Choroid plexus epithelial cell (primary cell): ENCODE data around the gene SLCO1B3.
"Not testable (repeated sequence)": the region's sequence is repeated elsewhere in the genome, so short reads cannot be mapped to it uniquely, and the experiment has no call there.

ENCODE experiments used
- DNase-seq: peaks from one replicate; pipeline ENCODE4 v3.0.0-alpha.2; 2010; ENCODE audit warnings: low read depth
- H3K4me3 ChIP-seq: 2 replicates; pipeline ENCODE4 v1.5.1; 2011; ENCODE audit warnings: low read depth, mild to moderate bottlenecking, control low read depth, low read length, moderate library complexity
- TF ChIP-seq, protein P1 (sequence below): conservative IDR thresholded peaks from 2 replicates; pipeline ENCODE4 v1.5.1; 2011; ENCODE audit warnings: low read depth, mild to moderate bottlenecking, control low read depth, inconsistent platforms, low read length, moderate library complexity

The SLCO1B3 gene, protein sequence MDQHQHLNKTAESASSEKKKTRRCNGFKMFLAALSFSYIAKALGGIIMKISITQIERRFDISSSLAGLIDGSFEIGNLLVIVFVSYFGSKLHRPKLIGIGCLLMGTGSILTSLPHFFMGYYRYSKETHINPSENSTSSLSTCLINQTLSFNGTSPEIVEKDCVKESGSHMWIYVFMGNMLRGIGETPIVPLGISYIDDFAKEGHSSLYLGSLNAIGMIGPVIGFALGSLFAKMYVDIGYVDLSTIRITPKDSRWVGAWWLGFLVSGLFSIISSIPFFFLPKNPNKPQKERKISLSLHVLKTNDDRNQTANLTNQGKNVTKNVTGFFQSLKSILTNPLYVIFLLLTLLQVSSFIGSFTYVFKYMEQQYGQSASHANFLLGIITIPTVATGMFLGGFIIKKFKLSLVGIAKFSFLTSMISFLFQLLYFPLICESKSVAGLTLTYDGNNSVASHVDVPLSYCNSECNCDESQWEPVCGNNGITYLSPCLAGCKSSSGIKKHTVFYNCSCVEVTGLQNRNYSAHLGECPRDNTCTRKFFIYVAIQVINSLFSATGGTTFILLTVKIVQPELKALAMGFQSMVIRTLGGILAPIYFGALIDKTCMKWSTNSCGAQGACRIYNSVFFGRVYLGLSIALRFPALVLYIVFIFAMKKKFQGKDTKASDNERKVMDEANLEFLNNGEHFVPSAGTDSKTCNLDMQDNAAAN

DNA sequence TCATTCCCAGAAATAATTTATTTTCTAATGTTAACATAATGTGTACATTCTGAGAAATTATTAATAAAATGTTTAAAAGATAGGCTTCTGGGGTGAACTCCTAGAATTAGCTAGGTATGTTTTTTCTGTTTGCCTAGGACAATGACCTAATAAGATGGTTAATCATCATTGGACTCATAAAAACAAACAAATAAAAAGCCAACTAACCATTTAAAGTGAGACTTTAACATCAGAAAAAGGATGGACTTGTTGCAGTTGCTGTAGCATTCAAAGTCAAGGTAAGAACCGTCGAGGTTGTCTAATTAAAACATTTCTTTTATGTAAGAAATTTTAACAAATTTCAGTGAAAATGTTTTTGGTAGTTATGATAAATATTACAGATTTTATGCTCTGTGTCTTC is at the start of gene SLCO1B3:
TSS of gene SLCO1B3 (plus strand) at position 219 of the 400 bp plus-strand sequence. CDS start 5,034 bp downstream, outside the sequence.
- DNase-seq, result no peak
- TF ChIP-seq, protein P1, sequence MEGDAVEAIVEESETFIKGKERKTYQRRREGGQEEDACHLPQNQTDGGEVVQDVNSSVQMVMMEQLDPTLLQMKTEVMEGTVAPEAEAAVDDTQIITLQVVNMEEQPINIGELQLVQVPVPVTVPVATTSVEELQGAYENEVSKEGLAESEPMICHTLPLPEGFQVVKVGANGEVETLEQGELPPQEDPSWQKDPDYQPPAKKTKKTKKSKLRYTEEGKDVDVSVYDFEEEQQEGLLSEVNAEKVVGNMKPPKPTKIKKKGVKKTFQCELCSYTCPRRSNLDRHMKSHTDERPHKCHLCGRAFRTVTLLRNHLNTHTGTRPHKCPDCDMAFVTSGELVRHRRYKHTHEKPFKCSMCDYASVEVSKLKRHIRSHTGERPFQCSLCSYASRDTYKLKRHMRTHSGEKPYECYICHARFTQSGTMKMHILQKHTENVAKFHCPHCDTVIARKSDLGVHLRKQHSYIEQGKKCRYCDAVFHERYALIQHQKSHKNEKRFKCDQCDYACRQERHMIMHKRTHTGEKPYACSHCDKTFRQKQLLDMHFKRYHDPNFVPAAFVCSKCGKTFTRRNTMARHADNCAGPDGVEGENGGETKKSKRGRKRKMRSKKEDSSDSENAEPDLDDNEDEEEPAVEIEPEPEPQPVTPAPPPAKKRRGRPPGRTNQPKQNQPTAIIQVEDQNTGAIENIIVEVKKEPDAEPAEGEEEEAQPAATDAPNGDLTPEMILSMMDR, result no peak
- no peak within 1 kb of the TSS for H3K4me3 ChIP-seq

DNA sequence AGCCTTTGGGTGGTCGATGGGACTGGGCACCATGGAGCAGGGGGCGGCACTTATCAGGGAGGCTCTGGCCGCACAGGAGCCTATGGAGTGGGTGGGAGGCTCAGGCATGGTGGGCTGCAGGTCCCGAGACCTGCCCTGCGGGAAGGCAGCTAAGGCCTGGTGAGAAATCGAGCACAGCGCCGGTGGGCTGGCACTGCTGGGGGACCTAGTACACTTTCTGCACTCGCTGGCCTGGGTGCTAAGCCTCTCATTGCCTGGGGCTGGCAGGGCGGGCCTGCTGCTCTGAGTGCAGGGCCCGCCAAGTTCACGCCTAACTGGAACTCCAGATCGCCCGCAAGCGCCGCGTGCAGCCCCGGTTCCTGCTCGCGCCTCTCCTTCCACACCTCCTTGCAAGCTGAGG is 33.1 kb upstream of the SLCO1B3 start:
- TF ChIP-seq, protein P1, result no peak
- H3K4me3 ChIP-seq, result no peak overlapping the region
- DNase-seq, result no peak

DNA sequence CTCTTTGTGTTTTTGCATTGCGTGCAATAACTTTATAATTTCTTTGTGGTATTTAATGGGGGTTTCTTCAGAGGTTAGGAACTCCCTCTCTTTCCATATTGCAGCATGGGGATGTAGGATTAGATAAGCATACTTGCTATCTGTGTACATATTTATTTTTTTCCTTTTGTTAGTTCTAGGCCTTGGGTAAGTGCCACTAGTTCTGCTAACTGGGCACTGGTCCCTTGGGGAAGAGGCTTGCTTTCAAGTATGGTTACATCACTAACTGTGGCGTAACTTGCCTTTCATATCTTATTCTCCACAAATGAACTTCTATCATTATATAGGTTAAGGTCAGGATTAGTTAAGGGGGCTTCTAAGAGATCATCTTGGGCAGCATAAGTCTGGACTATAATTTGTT is 31.5 kb upstream of the SLCO1B3 start:
- no peak for DNase-seq
- H3K4me3 ChIP-seq, result no peak overlapping the region
- TF ChIP-seq, protein P1, result no peak

DNA sequence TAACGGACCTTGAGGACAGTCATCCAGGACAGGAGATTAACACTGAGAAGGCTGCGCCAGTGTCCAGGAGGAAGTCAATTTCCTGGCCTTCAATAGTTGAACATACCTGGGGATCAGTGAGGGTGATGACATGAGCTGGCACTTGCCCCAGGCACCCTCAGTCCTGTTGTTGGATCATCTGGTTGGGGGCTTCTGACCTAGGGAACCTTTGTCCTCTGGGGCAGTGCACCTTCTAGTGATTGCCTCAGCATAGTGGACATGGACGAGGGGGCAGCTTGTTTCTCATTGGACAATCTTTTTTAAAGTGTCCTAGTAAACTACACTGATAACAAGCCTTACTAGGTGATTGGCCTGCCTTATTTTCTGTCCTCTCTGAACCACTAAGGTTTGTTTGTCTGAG is 30.5 kb upstream of the SLCO1B3 start:
- H3K4me3 ChIP-seq, DNase-seq: not testable (repeated sequence)

DNA sequence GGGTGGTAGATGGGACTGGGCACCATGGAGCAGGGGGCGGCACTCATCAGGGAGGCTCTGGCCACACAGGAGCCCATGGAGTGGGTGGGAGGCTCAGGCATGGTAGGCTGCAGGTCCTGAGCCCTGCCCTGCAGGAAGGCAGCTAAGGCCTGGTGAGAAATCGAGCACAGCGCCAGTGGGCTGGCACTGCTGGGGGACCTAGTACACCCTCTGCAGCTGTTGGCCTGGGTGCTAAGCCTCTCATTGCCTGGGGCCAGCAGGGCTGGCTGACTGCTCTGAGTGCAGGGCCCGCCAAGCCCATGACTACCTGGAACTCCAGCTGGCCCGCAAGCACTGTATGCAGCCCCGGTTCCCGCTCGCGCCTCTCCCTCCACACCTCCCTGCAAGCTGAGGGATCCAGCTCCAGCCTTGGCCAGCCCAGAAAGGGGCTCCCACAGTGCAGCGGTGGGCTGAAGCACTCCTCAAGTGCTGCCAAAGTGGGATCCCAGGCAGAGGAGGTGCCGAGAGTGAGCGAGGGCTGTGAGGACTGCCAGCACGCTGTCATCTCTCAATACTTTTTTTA is 26.6 kb upstream of the SLCO1B3 start:
- not testable (repeated sequence) for DNase-seq, H3K4me3 ChIP-seq

DNA sequence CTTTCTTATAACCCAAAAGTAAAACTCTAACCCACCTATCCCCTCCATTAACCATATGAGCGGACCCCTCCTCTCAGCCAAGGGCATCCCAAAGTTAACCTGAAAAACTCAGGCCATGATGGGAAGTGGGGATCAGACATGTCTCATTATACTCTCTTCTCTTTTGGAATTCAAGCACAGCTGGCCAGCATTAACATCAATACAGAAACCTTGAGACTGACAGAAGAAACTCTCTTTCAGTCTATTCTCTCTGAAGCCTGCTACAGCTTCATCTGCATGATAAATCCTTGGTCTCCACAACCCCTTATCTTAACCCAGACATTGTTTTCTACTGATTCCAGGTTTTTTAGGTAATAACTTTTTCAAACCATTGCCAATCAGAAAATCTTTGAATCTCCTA is 17.5 kb upstream of the SLCO1B3 start:
- TF ChIP-seq, protein P1, result no peak
- DNase-seq, result no peak
- no peak overlapping the region for H3K4me3 ChIP-seq

DNA sequence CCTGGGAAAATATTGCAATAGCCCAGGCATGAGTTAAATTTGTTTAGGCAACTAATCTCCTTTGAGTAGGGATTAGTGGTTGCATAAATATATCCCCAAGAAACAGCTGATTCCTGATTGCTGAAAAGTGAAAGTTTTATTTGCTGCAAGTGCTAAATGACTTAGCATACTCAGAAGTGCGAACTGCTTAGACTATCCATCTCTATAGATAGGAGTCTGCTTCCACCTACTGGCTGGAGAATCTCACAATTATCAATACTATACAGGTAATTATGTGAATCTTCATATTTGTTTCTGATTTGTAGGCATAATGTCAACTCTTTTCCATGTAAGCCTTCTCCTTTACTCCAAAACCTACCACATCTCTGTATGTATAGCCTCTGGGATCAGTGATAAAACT is 12.0 kb upstream of the SLCO1B3 start:
- TF ChIP-seq, protein P1, result peak; percentile 57
- DNase-seq, result peak; percentile 73
- no peak overlapping the region for H3K4me3 ChIP-seq
